Peyer's patch (tissue), 4 donors: ENCODE data around the gene SLC9B1. TPM values are rescaled to one million over a fixed set of nuclear protein-coding genes. Genes with fewer than 3 reads are reported as not detected.

ENCODE experiments used
- DNase-seq, 3 donors: peaks; one replicate each; pipeline ENCODE4 v3.0.0-alpha.2; 2017 to 2019
- H3K27ac ChIP-seq, 4 donors: fragments of 200-600 bp; sonication (generic); one replicate each; pipeline ENCODE4 v1.5.1; 2016 to 2019
- H3K27me3 ChIP-seq, 2 donors: fragments of 200-600 bp; sonication (generic); one replicate each; pipeline ENCODE4 v1.5.1; 2019
- H3K36me3 ChIP-seq, 3 donors: fragments of 200-600 bp; sonication (generic); one replicate each; pipeline ENCODE4 v1.5.1; 2016 to 2019
- H3K4me1 ChIP-seq, 4 donors: fragments of 200-600 bp; sonication (generic); one replicate each; pipeline ENCODE4 v1.5.1; 2016 to 2019
- H3K4me3 ChIP-seq, 4 donors: fragments of 200-600 bp; sonication (generic); 1 replicate in 3 of 4; 2 replicates in 1 of 4; pipeline ENCODE4 v1.5.1; 2016 to 2019; ENCODE audit warnings: mild to moderate bottlenecking in 1 of 4
- H3K9me3 ChIP-seq, 4 donors: fragments of 200-600 bp; sonication (generic); one replicate each; pipeline ENCODE4 v1.5.1; 2016 to 2019; ENCODE audit warnings: mild to moderate bottlenecking in 1 of 4
- CTCF ChIP-seq, 6 experiments: fragments of 450-650 bp in 4 of 6; fragments of 200-600 bp in 2 of 6; sonication (generic) in 1 of 6; IDR thresholded peaks; one replicate each; pipeline ENCODE4 v1.5.1; 2017 to 2019; ENCODE audit warnings: antibody characterized with exemption in 6 of 6, mild to moderate bottlenecking in 3 of 6, moderate library complexity in 1 of 6
- POLR2A ChIP-seq, 2 donors: fragments of 450-650 bp; IDR thresholded peaks; one replicate each; pipeline ENCODE4 v1.5.1; 2017; ENCODE audit warnings: antibody characterized with exemption in 2 of 2, mild to moderate bottlenecking in 2 of 2, moderate library complexity in 2 of 2
- total RNA-seq, 4 donors: library from RNA; depleted of rRNA; stranded (reverse); fragments of >200 nt; gene quantifications; one replicate each; pipeline ENCODE4 v1.1.0, GENCODE V29; 2016

Gene SLC9B1
- total RNA-seq, 4 donors from 2014 or later, result 0.40 TPM; not detected in 3

- Histone ChIP-seq H3K27ac (no peak overlapping the region), H3K4me3 (no peak overlapping the region), H3K9me3 (peaks cover 0 to 4% (median 2%) of the 10 kb centered on the region in 4 donors), H3K4me1 (peaks cover 0 to 4% (median 0%) of the 10 kb centered on the region in 4 donors), H3K27me3 (no peaks in the 10 kb centered on the region), H3K36me3 (no peaks in the 10 kb centered on the region)
- DNase-seq, result no peak
- TF ChIP-seq POLR2A (IDR thresholded peaks at IDR 0.05) (no peak), CTCF (IDR thresholded peaks at IDR 0.05) (no peak)
These were observed 156.8 kb downstream of the SLC9B1 start for GRCh38 chr4:102862747-102863146.

GRCh38 chr4:102862016-102862415, 157.5 kb downstream of the SLC9B1 start:
- no peaks in the 10 kb centered on the region for H3K36me3 ChIP-seq
- H3K27ac ChIP-seq, result no peak overlapping the region
- H3K4me1 ChIP-seq, result no peaks in the 10 kb centered on the region
- no peak for DNase-seq
- H3K27me3 ChIP-seq, result no peaks in the 10 kb centered on the region
- H3K9me3 ChIP-seq, result peaks cover 0 to 4% (median 2%) of the 10 kb centered on the region in 4 donors
- no peak for TF ChIP-seq CTCF (IDR thresholded peaks at IDR 0.05)
- TF ChIP-seq POLR2A (IDR thresholded peaks at IDR 0.05), result no peak
- no peak overlapping the region for H3K4me3 ChIP-seq

GRCh38 chr4:102860611-102861324, 158.7 kb downstream of the SLC9B1 start:
- no peak overlapping the region for H3K4me3 ChIP-seq
- no peaks in the 10 kb centered on the region for H3K27me3 ChIP-seq
- no peaks in the 10 kb centered on the region for H3K4me1 ChIP-seq
- DNase-seq, result no peak
- TF ChIP-seq POLR2A (IDR thresholded peaks at IDR 0.05), result no peak
- TF ChIP-seq CTCF (IDR thresholded peaks at IDR 0.05), result no peak
- H3K27ac ChIP-seq, result no peak overlapping the region
- H3K9me3 ChIP-seq, result peaks cover 0 to 4% (median 2%) of the 10 kb centered on the region in 4 donors
- no peaks in the 10 kb centered on the region for H3K36me3 ChIP-seq

- Histone ChIP-seq H3K4me3 (no peak overlapping the region), H3K36me3 (no peaks in the 10 kb centered on the region), H3K9me3 (peaks cover 0 to 4% (median 2%) of the 10 kb centered on the region in 4 donors), H3K4me1 (no peaks in the 10 kb centered on the region), H3K27me3 (no peaks in the 10 kb centered on the region), H3K27ac (no peak overlapping the region)
- no peak for TF ChIP-seq CTCF (IDR thresholded peaks at IDR 0.05)
- no peak for TF ChIP-seq POLR2A (IDR thresholded peaks at IDR 0.05)
- DNase-seq, result no peak
These were observed 160.6 kb downstream of the SLC9B1 start for GRCh38 chr4:102858828-102859464.

Other genes starting within 250 kb of the SLC9B1 start
- 100 to 1,000 TPM; 240 to 373 (median 308) TPM for gene UBE2D3, start 192.2 kb downstream of the SLC9B1 start, total RNA-seq
- 10 to 100 TPM in 2 of 4 donors, 1 to 10 TPM in 2; 5.0 to 21.4 (median 9.3) TPM for gene CISD2, start 150.7 kb downstream of the SLC9B1 start, total RNA-seq
- gene SLC9B2, start 57.1 kb upstream of the SLC9B1 start, total RNA-seq, result 10 to 100 TPM in 2 of 4 donors, 1 to 10 TPM in 2; 1.1 to 19.0 (median 7.8) TPM
- 100 to 1,000 TPM in 3 of 4 donors, 10 to 100 TPM in 1; 65.2 to 128 (median 114) TPM for gene BDH2, start 80.1 kb upstream of the SLC9B1 start, total RNA-seq
- gene CENPE, start 178.6 kb upstream of the SLC9B1 start, total RNA-seq, result 10 to 100 TPM in 1 of 4 donors, 1 to 10 TPM in 3; 2.3 to 10.7 (median 7.1) TPM